Endothelial cell of umbilical vein (primary cell): ENCODE results near the gene KAT6B. TPM values are rescaled to one million over a fixed set of nuclear protein-coding genes. Genes with fewer than 3 reads are reported as not detected.

Experiments used
- BruUV-seq: library from RNA; stranded (reverse); fragments of 400-500 nt; replicated peaks from 2 replicates; lab custom pipeline; 2021; lab: Mats Ljungman, UMichigan
- CTCF ChIA-PET: fragments of 300-600, 350-600 bp; sonication (Branson Sonifier 250); formaldehyde crosslinking; loops from one replicate; lab custom pipeline; 2021; ENCODE audit warnings: antibody characterized with exemption, inconsistent platforms; lab: Charles Lee
- POLR2A ChIA-PET: fragments of 300-600, 350-600 bp; sonication (Branson Sonifier 250); formaldehyde crosslinking; loops from one replicate; lab custom pipeline; 2021; ENCODE audit warnings: antibody characterized with exemption, inconsistent platforms; lab: Charles Lee
- DNase-seq: peaks from one replicate; pipeline ENCODE4 v3.0.0-alpha.2; 2011; ENCODE audit warnings: low read depth, low spot score
- FAIRE-seq: peaks from 2 replicates; lab custom pipeline; 2011; peaks lifted over from hg19 to GRCh38; lab: Jason Lieb, UNC
- H2AFZ ChIP-seq: 2 replicates; pipeline ENCODE4 v1.6.0; 2012; ENCODE audit warnings: low read depth, low read length, control low read depth, inconsistent platforms
- H3K27ac ChIP-seq: 2 replicates; pipeline ENCODE4 v1.5.1; 2011; ENCODE audit warnings: low read depth, mild to moderate bottlenecking, control low read depth, low read length, moderate library complexity; ENCODE audit not compliant: insufficient read depth
- H3K27me3 ChIP-seq, 2 experiments: 2 replicates each; pipeline versions ENCODE4 v1.6.0 to v1.6.1; 2011; ENCODE audit warnings: low read length in 2 of 2, mixed read lengths in 1 of 2; ENCODE audit not compliant: control insufficient read depth in 2 of 2, insufficient read depth in 2 of 2
- H3K36me3 ChIP-seq, 2 experiments: 2 replicates in 1 of 2; 3 replicates in 1 of 2; pipeline ENCODE4 v1.5.1; 2011; ENCODE audit warnings: low read length in 2 of 2, mild to moderate bottlenecking in 1 of 2, moderate library complexity in 1 of 2; ENCODE audit not compliant: control insufficient read depth in 2 of 2, insufficient read depth in 2 of 2; ENCODE audit errors: extremely low read depth in 1 of 2
- H3K4me1 ChIP-seq: 3 replicates; pipeline ENCODE4 v1.5.1; 2011; ENCODE audit warnings: mild to moderate bottlenecking, low read length; ENCODE audit not compliant: control insufficient read depth, insufficient read depth; ENCODE audit errors: extremely low read depth
- H3K4me2 ChIP-seq: 2 replicates; pipeline ENCODE4 v1.6.1; 2011; ENCODE audit warnings: low read length, control low read depth, mixed read lengths; ENCODE audit not compliant: insufficient read depth
- H3K4me3 ChIP-seq, 3 experiments: fragments of 200-600 bp in 1 of 3; sonication (generic), shearing (Covaris generic) in 1 of 3; replicated peaks in 1 of 3; 2 replicates each; pipeline ENCODE4 v1.5.1; 2011 to 2016; ENCODE audit warnings: control low read depth in 3 of 3, low read length in 3 of 3, mild to moderate bottlenecking in 2 of 3, inconsistent platforms in 1 of 3, low read depth in 1 of 3, moderate library complexity in 1 of 3; ENCODE audit not compliant: insufficient read depth in 1 of 3
- H3K79me2 ChIP-seq: 2 replicates; pipeline ENCODE4 v1.6.0; 2012; ENCODE audit warnings: low read length, inconsistent platforms; ENCODE audit not compliant: control insufficient read depth, insufficient read depth
- H3K9ac ChIP-seq: replicated peaks from 2 replicates; pipeline ENCODE3; 2011; ENCODE audit warnings: low read length, control low read depth; ENCODE audit not compliant: insufficient read depth; ENCODE audit errors: extremely low read depth
- H3K9me1 ChIP-seq: replicated peaks from 3 replicates; pipeline ENCODE4 v1.6.0; 2011; ENCODE audit warnings: mild to moderate bottlenecking, low read length; ENCODE audit not compliant: control insufficient read depth, insufficient read depth; ENCODE audit errors: extremely low read depth
- H3K9me3 ChIP-seq: replicated peaks from 2 replicates; pipeline ENCODE4 v1.5.1; 2012; ENCODE audit warnings: low read length, inconsistent platforms; ENCODE audit not compliant: control insufficient read depth, insufficient read depth
- H4K20me1 ChIP-seq: replicated peaks from 2 replicates; pipeline ENCODE3; 2011; ENCODE audit warnings: mild to moderate bottlenecking, low read length; ENCODE audit not compliant: control insufficient read depth, insufficient read depth; ENCODE audit errors: extremely low read depth
- EZH2 ChIP-seq: IDR thresholded peaks from 2 replicates; pipeline ENCODE4 v1.6.1; 2012; ENCODE audit warnings: borderline replicate concordance, low read depth, mild to moderate bottlenecking, moderate library complexity, low read length, inconsistent platforms; ENCODE audit not compliant: severe bottlenecking
- FOS ChIP-seq: IDR thresholded peaks from 2 replicates; pipeline ENCODE4 v1.6.1; 2011; ENCODE audit warnings: mild to moderate bottlenecking, low read length, moderate library complexity, borderline replicate concordance; ENCODE audit not compliant: insufficient read depth
- GATA2 ChIP-seq: IDR thresholded peaks from 2 replicates; pipeline ENCODE4 v1.7.0; 2011; ENCODE audit warnings: low read depth, mild to moderate bottlenecking, moderate library complexity, mixed read lengths, low read length; ENCODE audit not compliant: insufficient read length, insufficient read depth
- JUN ChIP-seq: IDR thresholded peaks from 2 replicates; pipeline ENCODE4 v1.6.1; 2011; ENCODE audit warnings: borderline replicate concordance, low read depth; ENCODE audit not compliant: insufficient read length, insufficient read depth
- MYC ChIP-seq: IDR thresholded peaks from one replicate; pipeline ENCODE4 v1.6.1; 2011; ENCODE audit warnings: mild to moderate bottlenecking, low read depth, low read length
- POLR2A ChIP-seq: IDR thresholded peaks from 2 replicates; pipeline ENCODE4 v1.6.1; 2012; ENCODE audit warnings: low read depth, mild to moderate bottlenecking, control low read depth, low read length
- POLR2AphosphoS5 ChIP-seq: IDR thresholded peaks from 2 replicates; pipeline ENCODE4 v1.6.1; 2012; ENCODE audit warnings: low read depth, mild to moderate bottlenecking, control low read depth, low read length, moderate library complexity; ENCODE audit not compliant: insufficient read depth
- dilution Hi-C: fragments of 300-500 bp; cut with MboI; formaldehyde crosslinking; loops from one replicate; pipeline ENCODE4 v1.15.0; 2019; ENCODE audit warnings: low sequenced_read_pairs; ENCODE audit not compliant: extremely low pct_ligation_motif_present
- intact Hi-C: fragments of 100-400 bp; cut with micrococcal nuclease; formaldehyde crosslinking; loops from one replicate; pipeline ENCODE4 v1.10.0; 2022
- polyA plus RNA-seq, 4 experiments: library from polyadenylated mRNA; depleted of rRNA in 3 of 4; stranded (reverse) in 3 of 4; unstranded in 1 of 4; fragments of >200 nt; gene quantifications; 2 replicates each; pipeline versions ENCODE4 v1.2.1 to v1.2.3, GENCODE V29; 2011 to 2012; ENCODE audit warnings: missing spikeins in 1 of 4
- total RNA-seq: library from RNA; stranded (reverse); gene quantifications from 2 replicates; pipeline ENCODE4 v1.2.3, GENCODE V29; 2021
- TF ChIP-seq, protein P1 (sequence below): IDR thresholded peaks from 2 replicates; pipeline ENCODE4 v1.6.1; 2011; ENCODE audit not compliant: insufficient read depth, insufficient read length
- TF ChIP-seq, protein P2 (sequence below), 2 donors: IDR thresholded peaks; 1 replicate in 1 of 2; 2 replicates in 1 of 2; pipeline ENCODE4 v1.5.1; 2011; ENCODE audit warnings: low read length in 2 of 2, mild to moderate bottlenecking in 2 of 2, moderate library complexity in 2 of 2, control low read depth in 1 of 2, inconsistent platforms in 1 of 2, low read depth in 1 of 2; ENCODE audit not compliant: insufficient read depth in 1 of 2; ENCODE audit errors: extremely low read depth in 1 of 2

KAT6B gene
- total and polyA plus RNA-seq, 2 donors (not counting 3 experiments of a cell fraction or from before 2014, with no cell fraction given), result 4.5 to 17.0 TPM

- DNase-seq (no peak), FAIRE-seq (no peak)
- CTCF ChIA-PET, result no interaction called here
- H3K27me3 ChIP-seq, result peaks cover 2 to 3% of the 10 kb centered on the region in 2 experiments
- no peaks in the 10 kb centered on the region for H3K4me1 ChIP-seq
- no peak overlapping the region for H3K27ac ChIP-seq
- BruUV-seq, result no TSS peak
- POLR2A ChIA-PET, result no interaction called here
- no peaks in the 10 kb centered on the region for H3K36me3 ChIP-seq
- H3K79me2 ChIP-seq, result no peaks in the 10 kb centered on the region
- no peak overlapping the region for H3K4me2 ChIP-seq
- intact Hi-C loops (no loop called here), dilution Hi-C loops (no loop called here)
- TF ChIP-seq GATA2 (no peak), JUN (no peak), EZH2 (no peak), MYC (no peak), POLR2AphosphoS5 (no peak), FOS (no peak), POLR2A (no peak)
- TF ChIP-seq, protein P1, sequence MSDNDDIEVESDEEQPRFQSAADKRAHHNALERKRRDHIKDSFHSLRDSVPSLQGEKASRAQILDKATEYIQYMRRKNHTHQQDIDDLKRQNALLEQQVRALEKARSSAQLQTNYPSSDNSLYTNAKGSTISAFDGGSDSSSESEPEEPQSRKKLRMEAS, result no peak
- TF ChIP-seq, protein P2, sequence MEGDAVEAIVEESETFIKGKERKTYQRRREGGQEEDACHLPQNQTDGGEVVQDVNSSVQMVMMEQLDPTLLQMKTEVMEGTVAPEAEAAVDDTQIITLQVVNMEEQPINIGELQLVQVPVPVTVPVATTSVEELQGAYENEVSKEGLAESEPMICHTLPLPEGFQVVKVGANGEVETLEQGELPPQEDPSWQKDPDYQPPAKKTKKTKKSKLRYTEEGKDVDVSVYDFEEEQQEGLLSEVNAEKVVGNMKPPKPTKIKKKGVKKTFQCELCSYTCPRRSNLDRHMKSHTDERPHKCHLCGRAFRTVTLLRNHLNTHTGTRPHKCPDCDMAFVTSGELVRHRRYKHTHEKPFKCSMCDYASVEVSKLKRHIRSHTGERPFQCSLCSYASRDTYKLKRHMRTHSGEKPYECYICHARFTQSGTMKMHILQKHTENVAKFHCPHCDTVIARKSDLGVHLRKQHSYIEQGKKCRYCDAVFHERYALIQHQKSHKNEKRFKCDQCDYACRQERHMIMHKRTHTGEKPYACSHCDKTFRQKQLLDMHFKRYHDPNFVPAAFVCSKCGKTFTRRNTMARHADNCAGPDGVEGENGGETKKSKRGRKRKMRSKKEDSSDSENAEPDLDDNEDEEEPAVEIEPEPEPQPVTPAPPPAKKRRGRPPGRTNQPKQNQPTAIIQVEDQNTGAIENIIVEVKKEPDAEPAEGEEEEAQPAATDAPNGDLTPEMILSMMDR (IDR thresholded peaks at IDR 0.05; ENCODE audit: extremely low read depth in 1 of 2, insufficient read depth in 1 of 2, low read depth in 1 of 2, low read length in 2 of 2), result no peak
- no peaks in the 10 kb centered on the region for H3K9me3 ChIP-seq
- no peak overlapping the region for H2AFZ ChIP-seq
- no peaks in the 10 kb centered on the region for H4K20me1 ChIP-seq
- H3K9ac ChIP-seq, result no peak overlapping the region
- H3K4me3 ChIP-seq, result no peak overlapping the region
- no peaks in the 10 kb centered on the region for H3K9me1 ChIP-seq
Observed at GRCh38 chr10:75080554-75080953, 254.2 kb downstream of the KAT6B start.
